ENCODE results near the gene KLHL21.

Gene KLHL21

DNA sequence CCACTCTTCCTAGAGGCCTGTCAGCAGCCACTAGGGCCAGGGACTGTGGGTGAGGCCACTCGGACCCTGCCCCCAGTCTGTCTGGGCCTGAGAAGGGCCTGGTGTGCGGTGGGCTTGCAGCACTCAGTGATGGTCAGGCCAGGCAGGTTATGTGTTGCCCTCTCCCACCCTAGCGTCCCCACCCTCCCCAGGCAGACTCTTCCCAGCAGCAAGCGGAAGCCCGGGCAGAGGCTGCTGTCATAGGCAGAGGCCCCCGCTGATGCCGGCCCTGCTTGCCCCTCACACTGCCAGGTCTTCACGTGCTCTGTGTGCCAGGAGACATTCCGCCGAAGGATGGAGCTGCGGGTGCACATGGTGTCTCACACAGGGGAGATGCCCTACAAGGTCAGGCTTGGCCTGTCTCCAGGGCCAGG is 16.3 kb downstream of the KLHL21 start:
- H2AFZ ChIP-seq (ENCODE audit: low read depth, low read length, severe bottlenecking), result no peak overlapping the region

DNA sequence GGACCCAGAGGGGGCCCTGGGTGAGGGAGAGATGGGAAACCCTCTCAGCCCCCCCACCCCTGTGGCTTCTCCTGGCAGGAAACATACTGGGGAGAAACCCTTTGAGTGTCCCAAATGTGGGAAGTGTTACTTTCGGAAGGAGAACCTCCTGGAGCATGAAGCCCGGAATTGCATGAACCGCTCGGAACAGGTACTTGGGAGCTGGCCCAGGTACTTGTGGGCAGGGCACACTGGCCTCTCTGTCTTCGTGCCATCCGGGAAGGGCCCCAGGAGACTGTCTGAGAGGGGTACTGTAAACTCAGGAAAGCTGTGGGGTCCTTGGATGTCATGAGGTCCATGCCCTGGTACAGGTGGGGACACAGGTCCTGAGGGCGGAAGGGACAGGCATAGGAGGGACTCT is 16.8 kb downstream of the KLHL21 start:
- Histone ChIP-seq H3K36me3 (ENCODE audit: low read length) (no peaks in the 10 kb centered on the region), H3K4me3 (ENCODE audit: insufficient read depth, low read length, poor library complexity, severe bottlenecking) (no peak overlapping the region), H4K20me1 (ENCODE audit: low read depth, low read length) (no peaks in the 10 kb centered on the region), H3K4me2 (ENCODE audit: low read depth, low read length, poor library complexity, severe bottlenecking) (no peak overlapping the region), H3K9me2 (replicated peaks; ENCODE audit: insufficient read depth, low read length) (no peaks in the 10 kb centered on the region), H3K27ac (ENCODE audit: low read depth, low read length) (no peak overlapping the region), H3K9me3 (ENCODE audit: insufficient read depth, low read length) (no peaks in the 10 kb centered on the region), H3K79me2 (ENCODE audit: insufficient read depth, low read length) (peaks cover 5% of the 10 kb centered on the region; the same call in 1 of the 2 replicates), H3K9ac (ENCODE audit: low read length) (no peak overlapping the region), H3K27me3 (ENCODE audit: low read length) (no peaks in the 10 kb centered on the region), H3F3A (ENCODE audit: insufficient read depth) (no peaks in the 10 kb centered on the region), H2AFZ (ENCODE audit: low read depth, low read length, severe bottlenecking) (no peak overlapping the region)
- TF ChIP-seq EZH2phosphoT487 (conservative IDR thresholded peaks at IDR 0.05; ENCODE audit: low read length), result no peak
- TF ChIP-seq, protein P1, sequence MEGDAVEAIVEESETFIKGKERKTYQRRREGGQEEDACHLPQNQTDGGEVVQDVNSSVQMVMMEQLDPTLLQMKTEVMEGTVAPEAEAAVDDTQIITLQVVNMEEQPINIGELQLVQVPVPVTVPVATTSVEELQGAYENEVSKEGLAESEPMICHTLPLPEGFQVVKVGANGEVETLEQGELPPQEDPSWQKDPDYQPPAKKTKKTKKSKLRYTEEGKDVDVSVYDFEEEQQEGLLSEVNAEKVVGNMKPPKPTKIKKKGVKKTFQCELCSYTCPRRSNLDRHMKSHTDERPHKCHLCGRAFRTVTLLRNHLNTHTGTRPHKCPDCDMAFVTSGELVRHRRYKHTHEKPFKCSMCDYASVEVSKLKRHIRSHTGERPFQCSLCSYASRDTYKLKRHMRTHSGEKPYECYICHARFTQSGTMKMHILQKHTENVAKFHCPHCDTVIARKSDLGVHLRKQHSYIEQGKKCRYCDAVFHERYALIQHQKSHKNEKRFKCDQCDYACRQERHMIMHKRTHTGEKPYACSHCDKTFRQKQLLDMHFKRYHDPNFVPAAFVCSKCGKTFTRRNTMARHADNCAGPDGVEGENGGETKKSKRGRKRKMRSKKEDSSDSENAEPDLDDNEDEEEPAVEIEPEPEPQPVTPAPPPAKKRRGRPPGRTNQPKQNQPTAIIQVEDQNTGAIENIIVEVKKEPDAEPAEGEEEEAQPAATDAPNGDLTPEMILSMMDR (IDR thresholded peaks at IDR 0.05; ENCODE audit: insufficient read depth, low read length, poor library complexity, severe bottlenecking), result no peak

More for the DNA sequence above, 16.3 kb downstream of the KLHL21 start:
- Histone ChIP-seq H3K9ac (ENCODE audit: low read length) (no peak overlapping the region), H3K79me2 (ENCODE audit: insufficient read depth, low read length) (no peaks in the 10 kb centered on the region), H3K4me3 (ENCODE audit: insufficient read depth, low read length, poor library complexity, severe bottlenecking) (no peak overlapping the region), H3K9me3 (ENCODE audit: insufficient read depth, low read length) (no peaks in the 10 kb centered on the region), H3F3A (ENCODE audit: insufficient read depth) (no peaks in the 10 kb centered on the region), H3K27me3 (ENCODE audit: low read length) (no peaks in the 10 kb centered on the region), H3K36me3 (ENCODE audit: low read length) (no peaks in the 10 kb centered on the region), H3K4me2 (ENCODE audit: low read depth, low read length, poor library complexity, severe bottlenecking) (no peak overlapping the region), H3K27ac (ENCODE audit: low read depth, low read length) (no peak overlapping the region), H3K9me2 (replicated peaks; ENCODE audit: insufficient read depth, low read length) (no peaks in the 10 kb centered on the region), H4K20me1 (ENCODE audit: low read depth, low read length) (no peaks in the 10 kb centered on the region)
- TF ChIP-seq, protein P1 (IDR thresholded peaks at IDR 0.05; ENCODE audit: insufficient read depth, low read length, poor library complexity, severe bottlenecking), result no peak
- TF ChIP-seq EZH2phosphoT487 (conservative IDR thresholded peaks at IDR 0.05; ENCODE audit: low read length), result no peak

DNA sequence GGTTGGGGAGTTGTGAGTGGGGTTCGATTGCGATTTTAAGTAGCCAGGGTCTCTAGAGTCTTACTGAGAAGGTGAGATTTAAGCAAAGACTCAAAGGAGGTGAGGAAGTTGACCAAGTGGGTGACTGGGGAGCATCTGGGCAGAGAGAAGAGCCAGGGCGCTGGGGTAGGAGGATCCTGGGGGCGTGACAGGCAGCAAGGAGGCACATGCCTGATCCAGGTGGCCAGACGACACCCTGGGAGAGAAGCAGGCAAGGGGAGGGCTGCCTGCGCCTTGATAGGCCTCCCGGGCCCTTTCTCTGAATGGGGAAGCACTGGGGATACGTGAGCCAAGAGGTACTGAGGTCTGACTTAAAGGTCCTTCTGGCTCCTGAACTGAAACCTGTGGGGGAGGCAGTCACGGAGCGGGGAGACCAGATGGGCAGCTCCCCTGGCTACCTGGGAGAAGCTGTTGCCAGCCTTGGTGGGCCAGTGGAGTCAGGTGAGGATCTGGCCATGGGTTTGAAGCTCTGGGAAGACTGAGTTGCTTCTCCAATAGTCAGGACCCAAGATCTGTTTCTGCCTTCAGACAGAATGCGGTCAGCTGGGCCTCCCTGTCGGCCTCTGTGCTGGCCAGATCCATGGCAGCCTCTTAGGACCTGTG is 17.5 kb downstream of the KLHL21 start:
- Histone ChIP-seq H3K9ac (ENCODE audit: low read length) (no peak overlapping the region), H3K79me2 (ENCODE audit: insufficient read depth, low read length) (peaks cover 11% of the 10 kb centered on the region; the same call in 1 of the 2 replicates), H3K9me3 (ENCODE audit: insufficient read depth, low read length) (no peaks in the 10 kb centered on the region), H3K4me2 (ENCODE audit: low read depth, low read length, poor library complexity, severe bottlenecking) (no peak overlapping the region), H2AFZ (ENCODE audit: low read depth, low read length, severe bottlenecking) (no peak overlapping the region), H3K36me3 (ENCODE audit: low read length) (no peaks in the 10 kb centered on the region), H3K4me3 (ENCODE audit: insufficient read depth, low read length, poor library complexity, severe bottlenecking) (no peak overlapping the region), H3K9me2 (replicated peaks; ENCODE audit: insufficient read depth, low read length) (no peaks in the 10 kb centered on the region), H3K27ac (ENCODE audit: low read depth, low read length) (no peak overlapping the region), H3K27me3 (ENCODE audit: low read length) (no peaks in the 10 kb centered on the region), H4K20me1 (ENCODE audit: low read depth, low read length) (no peaks in the 10 kb centered on the region), H3F3A (ENCODE audit: insufficient read depth) (no peaks in the 10 kb centered on the region)
- TF ChIP-seq, protein P1 (IDR thresholded peaks at IDR 0.05; ENCODE audit: insufficient read depth, low read length, poor library complexity, severe bottlenecking), result no peak
